Stomach (tissue), 4 donors: ENCODE results near the gene MAP3K1.

Experiments used
- CTCF ChIP-seq, 7 experiments: fragments of 450-650 bp in 4 of 7; fragments of 200-600 bp in 3 of 7; sonication (generic) in 3 of 7; IDR thresholded peaks; one replicate each; pipeline ENCODE4 v1.5.1; 2016 to 2019; ENCODE audit warnings: antibody characterized with exemption in 7 of 7, control low read depth in 2 of 7, mild to moderate bottlenecking in 1 of 7
- POLR2A ChIP-seq, 4 donors: fragments of 450-650 bp; IDR thresholded peaks; one replicate each; pipeline ENCODE4 v1.6.1; 2016; ENCODE audit warnings: antibody characterized with exemption in 4 of 4, control low read depth in 2 of 4, mild to moderate bottlenecking in 1 of 4, moderate library complexity in 1 of 4

GRCh38 chr5:56913766-56914165, 98.4 kb downstream of the MAP3K1 start:
- no peak for TF ChIP-seq CTCF (IDR thresholded peaks at IDR 0.05)
- no peak for TF ChIP-seq POLR2A (IDR thresholded peaks at IDR 0.05)
